BJ (cell line): Measurements from ENCODE around the gene HDAC9. TPM values are rescaled to one million over a fixed set of nuclear protein-coding genes. Genes with fewer than 3 reads are reported as not detected.

Experiments used
- CTCF ChIA-PET: fragments of 350-600 bp; formaldehyde crosslinking; extraction: SDS; loops from one replicate; lab custom pipeline; 2021; ENCODE audit warnings: antibody characterized with exemption, inconsistent platforms; lab: Yijun Ruan, JAX
- POLR2A ChIA-PET: fragments of 300-600 bp; sonication (Branson Sonifier 250); formaldehyde crosslinking; extraction: SDS; loops from one replicate; lab custom pipeline; 2021; ENCODE audit warnings: antibody characterized with exemption; lab: Charles Lee
- DNase-seq: peaks from one replicate; pipeline ENCODE4 v3.0.0-alpha.2; 2011; ENCODE audit warnings: low read depth
- H3K27me3 ChIP-seq: 2 replicates; pipeline ENCODE4 v1.6.0; 2011; ENCODE audit warnings: low read length; ENCODE audit not compliant: control insufficient read depth, insufficient read depth
- H3K36me3 ChIP-seq: 2 replicates; pipeline ENCODE4 v1.5.1; 2011; ENCODE audit warnings: low read length; ENCODE audit not compliant: control insufficient read depth, insufficient read depth
- H3K4me3 ChIP-seq: 2 replicates; pipeline ENCODE4 v1.5.1; 2011; ENCODE audit warnings: low read depth, mild to moderate bottlenecking, control low read depth, low read length
- polyA plus RNA-seq: library from polyadenylated mRNA; depleted of rRNA; stranded (reverse); fragments of >200 nt; gene quantifications from 2 replicates; pipeline ENCODE4 v1.2.3, GENCODE V29; 2011
- TF ChIP-seq, protein P1 (sequence below): IDR thresholded peaks from 2 replicates; pipeline ENCODE4 v1.5.1; 2011; ENCODE audit warnings: low read depth, mild to moderate bottlenecking, control low read depth, inconsistent platforms, low read length, moderate library complexity; ENCODE audit not compliant: insufficient read depth

The HDAC9 gene
- polyA plus RNA-seq, 1 experiment, result 14.7 TPM

DNA sequence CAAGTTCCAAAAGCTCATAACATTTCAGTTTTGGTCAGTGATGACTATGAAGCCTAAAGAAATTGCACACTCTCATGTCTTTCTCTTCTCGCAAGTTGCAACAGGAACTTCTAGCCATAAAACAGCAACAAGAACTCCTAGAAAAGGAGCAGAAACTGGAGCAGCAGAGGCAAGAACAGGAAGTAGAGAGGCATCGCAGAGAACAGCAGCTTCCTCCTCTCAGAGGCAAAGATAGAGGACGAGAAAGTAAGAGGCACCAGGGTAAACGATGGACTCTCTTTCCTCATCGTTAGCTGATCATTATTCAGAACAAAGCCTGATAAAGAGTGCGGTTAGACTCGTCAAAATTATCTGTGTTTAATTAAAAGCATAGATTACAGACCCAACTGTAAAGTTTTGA lies 94.7 kb downstream of the HDAC9 start:
- Histone ChIP-seq H3K36me3 (no peaks in the 10 kb centered on the region), H3K27me3 (no peaks in the 10 kb centered on the region), H3K4me3 (no peak overlapping the region)
- TF ChIP-seq, protein P1, sequence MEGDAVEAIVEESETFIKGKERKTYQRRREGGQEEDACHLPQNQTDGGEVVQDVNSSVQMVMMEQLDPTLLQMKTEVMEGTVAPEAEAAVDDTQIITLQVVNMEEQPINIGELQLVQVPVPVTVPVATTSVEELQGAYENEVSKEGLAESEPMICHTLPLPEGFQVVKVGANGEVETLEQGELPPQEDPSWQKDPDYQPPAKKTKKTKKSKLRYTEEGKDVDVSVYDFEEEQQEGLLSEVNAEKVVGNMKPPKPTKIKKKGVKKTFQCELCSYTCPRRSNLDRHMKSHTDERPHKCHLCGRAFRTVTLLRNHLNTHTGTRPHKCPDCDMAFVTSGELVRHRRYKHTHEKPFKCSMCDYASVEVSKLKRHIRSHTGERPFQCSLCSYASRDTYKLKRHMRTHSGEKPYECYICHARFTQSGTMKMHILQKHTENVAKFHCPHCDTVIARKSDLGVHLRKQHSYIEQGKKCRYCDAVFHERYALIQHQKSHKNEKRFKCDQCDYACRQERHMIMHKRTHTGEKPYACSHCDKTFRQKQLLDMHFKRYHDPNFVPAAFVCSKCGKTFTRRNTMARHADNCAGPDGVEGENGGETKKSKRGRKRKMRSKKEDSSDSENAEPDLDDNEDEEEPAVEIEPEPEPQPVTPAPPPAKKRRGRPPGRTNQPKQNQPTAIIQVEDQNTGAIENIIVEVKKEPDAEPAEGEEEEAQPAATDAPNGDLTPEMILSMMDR, result no peak
- no peak for DNase-seq
- CTCF ChIA-PET, result interaction anchor here (0.8 to 3.7 kb wide), 19 partner anchors 10 to 1075 kb away, joined by 3 to 40 read pairs (median 4); partner anchors contain the start of gene HDAC9
- POLR2A ChIA-PET, result no interaction called here

DNA sequence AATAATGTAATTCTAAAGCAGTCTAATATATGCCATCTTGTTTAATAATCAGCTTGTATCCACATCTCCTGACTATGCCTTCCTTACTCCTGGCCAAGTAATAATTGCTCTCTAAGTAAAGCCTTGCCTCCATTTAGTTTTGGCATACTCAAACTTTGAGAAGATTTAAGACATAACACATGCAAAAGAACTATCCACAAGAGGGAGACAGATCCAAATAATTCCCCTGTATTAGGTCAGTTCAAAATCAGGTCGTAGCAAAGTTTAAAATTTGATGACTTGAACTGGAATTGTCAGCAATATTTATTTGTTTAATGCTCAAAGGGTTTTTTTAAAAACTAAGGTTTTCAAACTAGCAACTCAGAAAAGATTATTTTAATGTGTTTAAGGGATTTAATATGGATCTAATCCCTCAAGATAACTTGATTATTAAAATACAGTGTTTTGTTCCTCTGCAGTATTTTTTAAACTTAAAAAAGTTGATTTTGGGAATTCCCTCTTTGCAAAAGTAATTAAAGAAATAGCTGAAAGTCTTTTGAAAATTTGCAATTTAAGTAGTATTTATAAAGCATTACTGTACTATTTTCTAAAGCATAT lies 95.3 kb downstream of the HDAC9 start:
- Histone ChIP-seq H3K36me3 (no peaks in the 10 kb centered on the region), H3K4me3 (no peak overlapping the region), H3K27me3 (no peaks in the 10 kb centered on the region)
- DNase-seq, result no peak
- POLR2A ChIA-PET, result no interaction called here
- TF ChIP-seq, protein P1, result peak; percentile 63
- CTCF ChIA-PET, result interaction anchor here (0.8 to 3.7 kb wide), 22 partner anchors 10 to 901 kb away, joined by 3 to 40 read pairs (median 4); partner anchors contain the start of gene HDAC9

DNA sequence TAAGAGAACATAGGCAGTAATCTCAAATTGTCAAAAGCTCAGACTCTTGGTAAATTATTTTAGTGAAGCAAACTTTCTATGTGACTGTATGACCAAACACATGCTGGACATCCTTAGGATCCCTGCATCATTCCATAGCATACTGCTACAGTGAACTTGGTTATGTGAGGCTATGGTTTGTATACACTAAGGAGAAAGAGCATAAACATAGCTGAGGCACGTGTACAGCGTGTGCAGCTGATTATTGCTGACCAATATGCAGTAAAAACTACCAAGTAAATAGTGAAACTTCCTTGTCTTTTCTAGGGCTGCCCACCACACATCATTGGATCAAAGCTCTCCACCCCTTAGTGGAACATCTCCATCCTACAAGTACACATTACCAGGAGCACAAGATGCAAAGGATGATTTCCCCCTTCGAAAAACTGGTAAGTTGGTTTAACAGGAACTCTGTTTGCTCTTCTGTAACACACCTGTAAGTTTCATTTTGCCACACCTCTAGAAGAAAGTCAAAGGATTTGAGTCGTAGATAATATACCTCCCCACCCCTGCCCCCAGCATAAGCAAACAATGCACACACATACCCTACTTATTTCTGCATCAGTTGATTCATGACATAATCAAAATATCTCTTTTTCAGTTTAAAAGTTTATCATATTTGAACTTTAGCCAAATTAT lies 98.2 kb downstream of the HDAC9 start:
- H3K36me3 ChIP-seq, result no peaks in the 10 kb centered on the region
- ChIA-PET POLR2A (no interaction called here), CTCF (interaction anchor here (0.7 to 2.8 kb wide), 2 partner anchors 72 to 99 kb away, joined by 3 to 7 read pairs; no protein-coding TSS in a partner anchor)
- no peak overlapping the region for H3K4me3 ChIP-seq
- TF ChIP-seq, protein P1, result no peak
- H3K27me3 ChIP-seq, result no peaks in the 10 kb centered on the region
- DNase-seq, result no peak

DNA sequence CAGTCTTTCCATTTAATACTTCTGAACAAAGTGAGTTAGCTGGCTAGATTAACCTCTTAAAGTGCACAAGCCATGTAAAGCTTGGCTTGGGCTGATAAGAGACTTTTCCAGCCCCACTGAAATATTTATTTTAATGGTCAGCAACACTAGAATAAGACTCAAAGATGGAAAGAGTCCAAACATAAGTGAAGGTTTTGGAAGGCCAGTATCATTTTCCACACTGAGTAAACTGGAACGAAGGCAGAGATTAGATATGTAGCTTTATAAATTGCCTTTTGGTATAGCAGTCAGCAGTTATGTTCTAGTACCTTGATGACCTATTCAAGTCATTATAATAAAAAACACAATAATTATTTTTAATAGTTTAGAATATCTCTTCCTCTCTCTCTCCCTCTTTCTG lies 102.2 kb downstream of the HDAC9 start:
- TF ChIP-seq, protein P1, result no peak
- CTCF ChIA-PET, result no interaction called here
- no peak for DNase-seq
- no peaks in the 10 kb centered on the region for H3K27me3 ChIP-seq
- POLR2A ChIA-PET, result no interaction called here
- H3K4me3 ChIP-seq, result no peak overlapping the region
- no peaks in the 10 kb centered on the region for H3K36me3 ChIP-seq

DNA sequence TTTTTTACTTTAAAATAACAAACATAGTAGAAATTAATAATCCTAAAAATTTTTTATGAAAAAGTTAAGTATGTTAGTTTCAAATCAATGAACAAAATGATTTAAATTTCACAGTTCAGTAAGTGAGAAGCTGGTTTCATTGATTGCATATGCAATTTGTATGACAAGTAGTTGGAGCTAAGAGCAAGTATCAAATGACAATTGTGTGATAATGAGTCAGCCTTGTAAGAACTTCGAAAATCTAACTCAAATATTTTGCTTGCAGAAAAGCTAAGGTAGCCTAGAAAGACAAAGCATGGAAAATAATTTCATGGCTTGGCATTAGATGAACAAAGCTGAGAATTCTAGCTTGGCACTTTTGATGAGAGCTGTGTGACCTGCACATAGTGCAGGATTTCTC lies 111.5 kb downstream of the HDAC9 start:
- TF ChIP-seq, protein P1, result no peak
- no peak overlapping the region for H3K4me3 ChIP-seq
- H3K36me3 ChIP-seq, result no peaks in the 10 kb centered on the region
- DNase-seq, result no peak
- ChIA-PET CTCF (interaction anchor here (1.4 to 2.1 kb wide), 2 partner anchors 10 to 16 kb away, joined by 5 to 10 read pairs; no protein-coding TSS in a partner anchor), POLR2A (no interaction called here)
- H3K27me3 ChIP-seq, result no peaks in the 10 kb centered on the region
